WTC11 (cell line): ENCODE data around the gene AQP1. TPM values are rescaled to one million over a fixed set of nuclear protein-coding genes. Genes with fewer than 3 reads are reported as not detected.
A peak's percentile ranks its signal among the peaks of the same experiment; 100 is the strongest.

ENCODE experiments used
- ATAC-seq: fragments of 200-7000 bp; cut with Tn5 transposase; 2 replicates; pipeline ENCODE4 v1.10.0; 2021; ENCODE audit warnings: mild to moderate bottlenecking, moderate library complexity
- CTCF ChIA-PET: fragments of 300-600 bp; sonication (Branson Sonifier 250); formaldehyde crosslinking; loops from one replicate; lab custom pipeline; 2021; ENCODE audit warnings: antibody characterized with exemption; lab: Charles Lee
- POLR2A ChIA-PET: fragments of 350-600 bp; sonication (Branson Sonifier 250); formaldehyde crosslinking; loops from one replicate; lab custom pipeline; 2021; ENCODE audit warnings: antibody characterized with exemption; lab: Charles Lee
- DNase-seq: peaks from one replicate; pipeline ENCODE4 v3.0.0; 2021; ENCODE audit warnings: low spot score
- H3K27ac Mint-ChIP-seq: 2 replicates; pipeline ENCODE4 v1.8.0; 2021; ENCODE audit warnings: mixed read lengths
- H3K27me3 Mint-ChIP-seq: 2 replicates; pipeline ENCODE4 v1.8.0; 2021; ENCODE audit warnings: low read depth, mild to moderate bottlenecking, moderate library complexity, mixed read lengths
- H3K36me3 Mint-ChIP-seq: 2 replicates; pipeline ENCODE4 v1.8.0; 2021; ENCODE audit warnings: mixed read lengths
- H3K4me1 Mint-ChIP-seq: 2 replicates; pipeline ENCODE4 v1.8.0; 2022; ENCODE audit warnings: mixed read lengths
- H3K4me3 Mint-ChIP-seq: 2 replicates; pipeline ENCODE4 v1.8.0; 2021; ENCODE audit warnings: mild to moderate bottlenecking, moderate library complexity, mixed read lengths
- H3K9me3 Mint-ChIP-seq: 2 replicates; pipeline ENCODE4 v1.8.0; 2021; ENCODE audit warnings: mixed read lengths
- CBFB ChIP-seq: sonication (generic); formaldehyde crosslinking; IDR thresholded peaks from 2 replicates; pipeline ENCODE4 v1.8.1; 2022; ENCODE audit warnings: mild to moderate bottlenecking, low read depth, missing genetic modification reagents
- CREB1 ChIP-seq: sonication (generic); formaldehyde crosslinking; IDR thresholded peaks from 2 replicates; pipeline ENCODE4 v1.8.0; 2023; ENCODE audit warnings: mild to moderate bottlenecking, missing genetic modification reagents
- CREM ChIP-seq: sonication (generic); formaldehyde crosslinking; IDR thresholded peaks from 2 replicates; pipeline ENCODE4 v1.8.1; 2022; ENCODE audit warnings: mild to moderate bottlenecking, missing genetic modification reagents, moderate library complexity
- ETV6 ChIP-seq: sonication (generic); formaldehyde crosslinking; IDR thresholded peaks from 2 replicates; pipeline ENCODE4 v1.8.1; 2022; ENCODE audit warnings: mild to moderate bottlenecking, missing genetic modification reagents
- FOXK1 ChIP-seq: sonication (generic); formaldehyde crosslinking; IDR thresholded peaks from 2 replicates; pipeline ENCODE4 v1.8.0; 2022; ENCODE audit warnings: mild to moderate bottlenecking, moderate library complexity, missing genetic modification reagents
- FOXP1 ChIP-seq: sonication (generic); formaldehyde crosslinking; IDR thresholded peaks from 2 replicates; pipeline ENCODE4 v1.8.0; 2022; ENCODE audit warnings: missing genetic modification reagents, mild to moderate bottlenecking, moderate library complexity, borderline replicate concordance
- KAT7 ChIP-seq: sonication (generic); formaldehyde crosslinking; IDR thresholded peaks from 2 replicates; pipeline ENCODE4 v1.8.1; 2023; ENCODE audit warnings: missing genetic modification reagents, mild to moderate bottlenecking, borderline replicate concordance
- PRRX2 ChIP-seq: fragments of 250-450 bp; sonication (Bioruptor Pico); IDR thresholded peaks from 2 replicates; pipeline ENCODE4 v1.8.0; 2021; ENCODE audit warnings: mild to moderate bottlenecking
- SMAD4 ChIP-seq: sonication (generic); formaldehyde crosslinking; IDR thresholded peaks from 2 replicates; pipeline ENCODE4 v1.8.0; 2022; ENCODE audit warnings: mild to moderate bottlenecking, missing genetic modification reagents
- SOX15 ChIP-seq: fragments of 250-450 bp; sonication (Bioruptor Pico); IDR thresholded peaks from 2 replicates; pipeline ENCODE4 v1.9.0; 2021; ENCODE audit warnings: mild to moderate bottlenecking
- SP1 ChIP-seq: sonication (generic); formaldehyde crosslinking; conservative IDR thresholded peaks from 2 replicates; pipeline ENCODE4 v1.8.1; 2022; ENCODE audit warnings: missing genetic modification reagents
- ZNF138 ChIP-seq: sonication (generic); formaldehyde crosslinking; conservative IDR thresholded peaks from 2 replicates; pipeline ENCODE4 v1.8.1; 2022; ENCODE audit warnings: mild to moderate bottlenecking, moderate library complexity, missing genetic modification reagents
- ZNF671 ChIP-seq: fragments of 250-450 bp; sonication (Bioruptor Pico); IDR thresholded peaks from 2 replicates; pipeline ENCODE4 v1.8.0; 2021; ENCODE audit warnings: mild to moderate bottlenecking
- total RNA-seq: library from RNA; stranded (reverse); gene quantifications from 3 replicates; pipeline ENCODE4 v1.2.3, GENCODE V29; 2021
- TF ChIP-seq, protein P1 (sequence below): sonication (generic); formaldehyde crosslinking; IDR thresholded peaks from 2 replicates; pipeline ENCODE4 v1.8.1; 2022; ENCODE audit warnings: mild to moderate bottlenecking, missing genetic modification reagents, moderate library complexity, borderline replicate concordance
- TF ChIP-seq, protein P2 (sequence below): sonication (generic); formaldehyde crosslinking; IDR thresholded peaks from 2 replicates; pipeline ENCODE4 v1.8.0; 2022; ENCODE audit warnings: mild to moderate bottlenecking, missing genetic modification reagents
- TF ChIP-seq, protein P3 (sequence below): sonication (generic); formaldehyde crosslinking; IDR thresholded peaks from 2 replicates; pipeline ENCODE4 v1.8.0; 2022; ENCODE audit warnings: mild to moderate bottlenecking, missing genetic modification reagents
- TF ChIP-seq, protein P4 (sequence below): sonication (generic); formaldehyde crosslinking; IDR thresholded peaks from 2 replicates; pipeline ENCODE4 v1.8.1; 2022; ENCODE audit warnings: low read depth, mild to moderate bottlenecking, moderate library complexity, missing genetic modification reagents, borderline replicate concordance
- TF ChIP-seq, protein P5 (sequence below): sonication (generic); formaldehyde crosslinking; IDR thresholded peaks from 2 replicates; pipeline ENCODE4 v1.8.1; 2023; ENCODE audit warnings: mild to moderate bottlenecking, missing genetic modification reagents
- TF ChIP-seq, protein P6 (sequence below): sonication (generic); formaldehyde crosslinking; IDR thresholded peaks from 2 replicates; pipeline ENCODE4 v1.8.0; 2022; ENCODE audit warnings: mild to moderate bottlenecking, missing genetic modification reagents
- TF ChIP-seq, protein P7 (sequence below): fragments of 250-450 bp; sonication (Bioruptor Pico); IDR thresholded peaks from 2 replicates; pipeline ENCODE4 v2.1.2; 2022; ENCODE audit warnings: mild to moderate bottlenecking, moderate library complexity

The AQP1 gene
- total RNA-seq, 1 experiment from 2014 or later: 0.81 TPM

DNA sequence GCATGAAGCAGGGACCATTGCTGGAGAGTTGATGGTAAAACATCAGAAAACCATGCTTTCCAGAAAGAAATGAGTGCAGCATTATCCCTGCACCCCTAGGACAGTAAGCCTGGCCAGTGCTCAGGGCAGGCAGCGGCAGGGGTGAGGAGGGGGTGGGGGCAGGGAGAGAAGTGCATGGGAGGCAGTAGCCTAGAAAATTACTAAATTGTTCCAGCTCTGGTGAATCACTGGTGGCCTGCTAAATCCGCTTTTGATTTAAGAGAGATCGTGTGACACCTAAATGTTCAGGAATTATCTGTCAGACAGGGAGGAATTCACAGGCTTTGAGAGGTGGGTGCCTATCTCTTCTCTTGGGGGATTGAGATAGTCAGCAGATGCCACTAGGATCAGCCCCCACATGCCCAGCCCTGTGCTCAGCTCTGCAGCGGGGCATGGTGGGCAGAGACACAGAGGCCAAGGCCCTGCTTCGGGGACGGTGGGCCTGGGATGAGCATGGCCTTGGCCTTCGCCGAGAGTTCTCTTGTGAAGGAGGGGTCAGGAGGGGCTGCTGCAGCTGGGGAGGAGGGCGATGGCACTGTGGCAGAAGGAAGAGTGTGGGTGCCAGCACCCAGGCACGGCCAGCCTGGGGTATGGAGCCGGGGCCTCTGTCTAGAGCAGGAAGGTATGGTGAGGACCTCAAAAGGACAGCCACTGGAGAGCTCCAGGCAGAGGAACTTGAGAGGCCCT, 5.0 kb upstream of the AQP1 start:
- CTCF ChIA-PET: interaction anchor here (1.5 to 4.1 kb wide), 7 partner anchors 9 to 216 kb away, joined by 6 to 39 read pairs (median 9); no protein-coding TSS in a partner anchor
- no peak for ATAC-seq
- TF ChIP-seq FOXP1 (CRISPR knock-in tag): no peak
- TF ChIP-seq ZNF138 (CRISPR knock-in tag): no peak
- TF ChIP-seq, protein P1, sequence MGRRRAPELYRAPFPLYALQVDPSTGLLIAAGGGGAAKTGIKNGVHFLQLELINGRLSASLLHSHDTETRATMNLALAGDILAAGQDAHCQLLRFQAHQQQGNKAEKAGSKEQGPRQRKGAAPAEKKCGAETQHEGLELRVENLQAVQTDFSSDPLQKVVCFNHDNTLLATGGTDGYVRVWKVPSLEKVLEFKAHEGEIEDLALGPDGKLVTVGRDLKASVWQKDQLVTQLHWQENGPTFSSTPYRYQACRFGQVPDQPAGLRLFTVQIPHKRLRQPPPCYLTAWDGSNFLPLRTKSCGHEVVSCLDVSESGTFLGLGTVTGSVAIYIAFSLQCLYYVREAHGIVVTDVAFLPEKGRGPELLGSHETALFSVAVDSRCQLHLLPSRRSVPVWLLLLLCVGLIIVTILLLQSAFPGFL (CRISPR knock-in tag): no peak
- TF ChIP-seq PRRX2 (CRISPR knock-in tag): no peak
- TF ChIP-seq SOX15 (CRISPR knock-in tag): no peak
- TF ChIP-seq CREB1 (CRISPR knock-in tag): no peak
- TF ChIP-seq FOXK1 (CRISPR knock-in tag): no peak
- TF ChIP-seq, protein P2, sequence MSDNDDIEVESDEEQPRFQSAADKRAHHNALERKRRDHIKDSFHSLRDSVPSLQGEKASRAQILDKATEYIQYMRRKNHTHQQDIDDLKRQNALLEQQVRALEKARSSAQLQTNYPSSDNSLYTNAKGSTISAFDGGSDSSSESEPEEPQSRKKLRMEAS (CRISPR knock-in tag): no peak
- no peak for TF ChIP-seq CREM (CRISPR knock-in tag)
- no peak for TF ChIP-seq ETV6
- TF ChIP-seq, protein P3, sequence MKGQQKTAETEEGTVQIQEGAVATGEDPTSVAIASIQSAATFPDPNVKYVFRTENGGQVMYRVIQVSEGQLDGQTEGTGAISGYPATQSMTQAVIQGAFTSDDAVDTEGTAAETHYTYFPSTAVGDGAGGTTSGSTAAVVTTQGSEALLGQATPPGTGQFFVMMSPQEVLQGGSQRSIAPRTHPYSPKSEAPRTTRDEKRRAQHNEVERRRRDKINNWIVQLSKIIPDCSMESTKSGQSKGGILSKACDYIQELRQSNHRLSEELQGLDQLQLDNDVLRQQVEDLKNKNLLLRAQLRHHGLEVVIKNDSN (CRISPR knock-in tag): no peak
- TF ChIP-seq CBFB: no peak
- no peak for DNase-seq
- Mint-ChIP-seq H3K27ac (no peak overlapping the region), H3K4me3 (no peak overlapping the region), H3K9me3 (no peaks in the 10 kb centered on the region), H3K4me1 (peaks cover 2% of the 10 kb centered on the region), H3K27me3 (no peaks in the 10 kb centered on the region), H3K36me3 (no peaks in the 10 kb centered on the region)
- POLR2A ChIA-PET: no interaction called here

DNA sequence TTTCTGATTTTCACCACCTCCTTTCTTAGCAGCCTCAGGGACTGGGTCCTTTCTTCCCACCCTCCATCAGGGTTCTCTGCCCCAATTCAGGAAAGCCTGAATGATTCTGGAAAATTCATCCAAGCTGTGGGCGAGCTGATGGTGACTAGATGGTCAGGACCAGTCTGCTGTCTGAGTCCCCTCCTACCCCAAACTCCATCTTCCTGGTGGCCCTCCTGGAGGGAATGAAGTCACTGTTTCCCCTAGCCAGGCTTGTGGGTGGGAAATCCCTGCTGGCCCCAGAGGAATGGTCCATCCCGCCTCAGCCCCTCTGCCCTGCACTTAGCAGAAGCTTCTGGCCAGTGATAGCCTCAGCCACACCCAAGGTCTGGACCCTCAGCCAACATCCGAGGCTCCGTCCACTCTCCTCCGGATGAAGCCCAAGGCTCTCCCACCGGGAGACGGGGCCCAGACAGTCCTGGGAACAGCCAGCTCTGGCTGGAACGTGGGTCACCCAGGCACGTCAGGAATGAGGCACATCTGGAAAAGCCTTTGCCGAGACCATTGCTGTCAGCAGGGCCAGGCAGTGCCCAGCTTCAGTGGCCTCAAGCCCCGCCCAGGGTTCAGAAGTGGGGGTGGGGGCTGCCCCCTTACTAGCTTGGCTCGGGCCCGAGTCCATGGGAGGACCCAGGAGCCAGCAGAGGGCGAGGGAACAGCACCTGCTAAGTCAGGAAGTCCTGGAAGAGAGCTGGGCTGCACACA, 4.0 kb upstream of the AQP1 start:
- H3K27ac Mint-ChIP-seq: no peak overlapping the region
- peak; percentile 51 for ATAC-seq
- no peaks in the 10 kb centered on the region for H3K9me3 Mint-ChIP-seq
- H3K4me3 Mint-ChIP-seq: no peak overlapping the region
- ChIA-PET CTCF (interaction anchor here (0.8 to 4.1 kb wide), 29 partner anchors 8 to 225 kb away, joined by 3 to 39 read pairs (median 6); partner anchors contain the start of gene CRHR2), POLR2A (no interaction called here)
- TF ChIP-seq, protein P4, sequence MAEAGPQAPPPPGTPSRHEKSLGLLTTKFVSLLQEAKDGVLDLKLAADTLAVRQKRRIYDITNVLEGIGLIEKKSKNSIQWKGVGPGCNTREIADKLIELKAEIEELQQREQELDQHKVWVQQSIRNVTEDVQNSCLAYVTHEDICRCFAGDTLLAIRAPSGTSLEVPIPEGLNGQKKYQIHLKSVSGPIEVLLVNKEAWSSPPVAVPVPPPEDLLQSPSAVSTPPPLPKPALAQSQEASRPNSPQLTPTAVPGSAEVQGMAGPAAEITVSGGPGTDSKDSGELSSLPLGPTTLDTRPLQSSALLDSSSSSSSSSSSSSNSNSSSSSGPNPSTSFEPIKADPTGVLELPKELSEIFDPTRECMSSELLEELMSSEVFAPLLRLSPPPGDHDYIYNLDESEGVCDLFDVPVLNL: no peak
- TF ChIP-seq CREB1 (CRISPR knock-in tag) (no peak), SP1 (no peak), KAT7 (CRISPR knock-in tag) (no peak), SMAD4 (CRISPR knock-in tag) (no peak), ZNF671 (CRISPR knock-in tag) (no peak)
- TF ChIP-seq, protein P5, sequence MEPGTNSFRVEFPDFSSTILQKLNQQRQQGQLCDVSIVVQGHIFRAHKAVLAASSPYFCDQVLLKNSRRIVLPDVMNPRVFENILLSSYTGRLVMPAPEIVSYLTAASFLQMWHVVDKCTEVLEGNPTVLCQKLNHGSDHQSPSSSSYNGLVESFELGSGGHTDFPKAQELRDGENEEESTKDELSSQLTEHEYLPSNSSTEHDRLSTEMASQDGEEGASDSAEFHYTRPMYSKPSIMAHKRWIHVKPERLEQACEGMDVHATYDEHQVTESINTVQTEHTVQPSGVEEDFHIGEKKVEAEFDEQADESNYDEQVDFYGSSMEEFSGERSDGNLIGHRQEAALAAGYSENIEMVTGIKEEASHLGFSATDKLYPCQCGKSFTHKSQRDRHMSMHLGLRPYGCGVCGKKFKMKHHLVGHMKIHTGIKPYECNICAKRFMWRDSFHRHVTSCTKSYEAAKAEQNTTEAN: no peak
- TF ChIP-seq, protein P2 (CRISPR knock-in tag): no peak
- TF ChIP-seq, protein P6, sequence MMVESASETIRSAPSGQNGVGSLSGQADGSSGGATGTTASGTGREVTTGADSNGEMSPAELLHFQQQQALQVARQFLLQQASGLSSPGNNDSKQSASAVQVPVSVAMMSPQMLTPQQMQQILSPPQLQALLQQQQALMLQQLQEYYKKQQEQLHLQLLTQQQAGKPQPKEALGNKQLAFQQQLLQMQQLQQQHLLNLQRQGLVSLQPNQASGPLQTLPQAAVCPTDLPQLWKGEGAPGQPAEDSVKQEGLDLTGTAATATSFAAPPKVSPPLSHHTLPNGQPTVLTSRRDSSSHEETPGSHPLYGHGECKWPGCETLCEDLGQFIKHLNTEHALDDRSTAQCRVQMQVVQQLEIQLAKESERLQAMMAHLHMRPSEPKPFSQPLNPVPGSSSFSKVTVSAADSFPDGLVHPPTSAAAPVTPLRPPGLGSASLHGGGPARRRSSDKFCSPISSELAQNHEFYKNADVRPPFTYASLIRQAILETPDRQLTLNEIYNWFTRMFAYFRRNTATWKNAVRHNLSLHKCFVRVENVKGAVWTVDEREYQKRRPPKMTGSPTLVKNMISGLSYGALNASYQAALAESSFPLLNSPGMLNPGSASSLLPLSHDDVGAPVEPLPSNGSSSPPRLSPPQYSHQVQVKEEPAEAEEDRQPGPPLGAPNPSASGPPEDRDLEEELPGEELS (CRISPR knock-in tag): no peak
- TF ChIP-seq, protein P7, sequence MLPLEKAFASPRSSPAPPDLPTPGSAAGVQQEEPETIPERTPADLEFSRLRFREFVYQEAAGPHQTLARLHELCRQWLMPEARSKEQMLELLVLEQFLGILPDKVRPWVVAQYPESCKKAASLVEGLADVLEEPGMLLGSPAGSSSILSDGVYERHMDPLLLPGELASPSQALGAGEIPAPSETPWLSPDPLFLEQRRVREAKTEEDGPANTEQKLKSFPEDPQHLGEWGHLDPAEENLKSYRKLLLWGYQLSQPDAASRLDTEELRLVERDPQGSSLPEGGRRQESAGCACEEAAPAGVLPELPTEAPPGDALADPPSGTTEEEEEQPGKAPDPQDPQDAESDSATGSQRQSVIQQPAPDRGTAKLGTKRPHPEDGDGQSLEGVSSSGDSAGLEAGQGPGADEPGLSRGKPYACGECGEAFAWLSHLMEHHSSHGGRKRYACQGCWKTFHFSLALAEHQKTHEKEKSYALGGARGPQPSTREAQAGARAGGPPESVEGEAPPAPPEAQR (CRISPR knock-in tag): no peak
- peaks cover 2% of the 10 kb centered on the region for H3K4me1 Mint-ChIP-seq
- no peaks in the 10 kb centered on the region for H3K36me3 Mint-ChIP-seq
- H3K27me3 Mint-ChIP-seq: no peaks in the 10 kb centered on the region
- peak; percentile 33 for DNase-seq
